Bronchial epithelial cell (primary cell): ENCODE measurements around the gene CCNI2. TPM values are rescaled to one million over a fixed set of nuclear protein-coding genes. Genes with fewer than 3 reads are reported as not detected.

ENCODE experiments used
- DNase-seq: peaks from one replicate; pipeline ENCODE4 v3.0.0-alpha.2; 2010; ENCODE audit warnings: low read depth
- FAIRE-seq: peaks from 2 replicates; lab custom pipeline; 2011; peaks lifted over from hg19 to GRCh38; lab: Jason Lieb, UNC
- H3K27me3 ChIP-seq: 2 replicates; pipeline ENCODE4 v1.5.1; 2011; ENCODE audit warnings: low read length; ENCODE audit not compliant: control insufficient read depth, insufficient read depth
- H3K36me3 ChIP-seq: 2 replicates; pipeline ENCODE4 v1.5.1; 2011; ENCODE audit warnings: low read length; ENCODE audit not compliant: control insufficient read depth, insufficient read depth
- H3K4me3 ChIP-seq: 2 replicates; pipeline ENCODE4 v1.5.1; 2011; ENCODE audit warnings: mild to moderate bottlenecking, low read depth, low read length, control low read depth
- total RNA-seq: library from RNA; depleted of rRNA; stranded (reverse); fragments of >200 nt; gene quantifications from 2 replicates; pipeline ENCODE4 v1.2.1, GENCODE V29; 2014
- TF ChIP-seq, protein P1 (sequence below): IDR thresholded peaks from 2 replicates; pipeline ENCODE4 v1.5.1; 2011; ENCODE audit warnings: mild to moderate bottlenecking, moderate library complexity, low read length, control low read depth, inconsistent platforms; ENCODE audit not compliant: insufficient read depth, severe bottlenecking

CCNI2 gene
- total RNA-seq, 1 donor from 2014 or later, result not detected

DNA sequence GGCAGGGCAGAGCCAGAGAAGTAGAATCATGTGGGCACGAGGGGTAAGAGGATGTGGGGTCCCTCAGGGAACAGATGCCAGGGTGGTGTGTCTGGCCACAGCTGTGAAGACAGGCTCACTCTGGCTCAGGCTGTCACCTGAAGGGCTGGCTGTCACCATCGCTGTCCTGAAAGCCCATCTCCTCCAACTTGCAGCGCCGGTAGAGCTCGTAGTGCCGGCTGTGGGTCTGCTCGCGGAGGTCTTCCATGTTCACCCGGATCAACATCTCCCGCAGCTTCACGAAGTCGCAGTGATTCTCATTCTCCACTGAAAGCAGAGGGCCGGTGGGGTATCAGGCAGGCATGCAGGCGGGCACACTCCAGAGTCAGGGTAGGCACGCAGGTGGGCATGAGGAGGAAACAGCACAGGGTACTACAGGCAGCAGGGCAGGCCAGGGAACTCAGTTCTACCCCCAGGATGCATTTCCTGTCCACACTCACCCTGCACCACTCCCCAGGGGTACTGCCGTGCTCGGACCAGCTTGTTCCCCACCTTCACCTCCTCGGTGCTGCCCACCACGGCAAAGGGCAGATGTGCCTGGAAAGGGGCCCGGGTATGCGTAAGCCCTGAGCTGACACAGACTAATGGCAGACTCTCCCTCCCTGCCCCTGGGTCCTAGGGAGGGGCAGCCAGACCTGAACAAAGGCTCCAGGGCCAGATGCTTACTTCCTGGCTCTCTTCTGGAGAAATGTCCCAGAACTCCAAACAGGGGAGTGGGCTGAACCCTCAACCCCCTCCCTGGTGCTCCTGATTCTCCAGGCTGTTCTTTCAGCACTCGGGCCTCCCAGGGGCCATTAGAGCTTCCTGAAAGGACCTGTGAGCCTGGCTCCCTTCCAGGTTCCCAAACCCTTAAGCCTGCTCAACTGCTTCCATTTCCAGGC is 14.4 kb downstream of the CCNI2 start:
- H3K27me3 ChIP-seq, result no peaks in the 10 kb centered on the region
- no peak for DNase-seq
- TF ChIP-seq, protein P1, sequence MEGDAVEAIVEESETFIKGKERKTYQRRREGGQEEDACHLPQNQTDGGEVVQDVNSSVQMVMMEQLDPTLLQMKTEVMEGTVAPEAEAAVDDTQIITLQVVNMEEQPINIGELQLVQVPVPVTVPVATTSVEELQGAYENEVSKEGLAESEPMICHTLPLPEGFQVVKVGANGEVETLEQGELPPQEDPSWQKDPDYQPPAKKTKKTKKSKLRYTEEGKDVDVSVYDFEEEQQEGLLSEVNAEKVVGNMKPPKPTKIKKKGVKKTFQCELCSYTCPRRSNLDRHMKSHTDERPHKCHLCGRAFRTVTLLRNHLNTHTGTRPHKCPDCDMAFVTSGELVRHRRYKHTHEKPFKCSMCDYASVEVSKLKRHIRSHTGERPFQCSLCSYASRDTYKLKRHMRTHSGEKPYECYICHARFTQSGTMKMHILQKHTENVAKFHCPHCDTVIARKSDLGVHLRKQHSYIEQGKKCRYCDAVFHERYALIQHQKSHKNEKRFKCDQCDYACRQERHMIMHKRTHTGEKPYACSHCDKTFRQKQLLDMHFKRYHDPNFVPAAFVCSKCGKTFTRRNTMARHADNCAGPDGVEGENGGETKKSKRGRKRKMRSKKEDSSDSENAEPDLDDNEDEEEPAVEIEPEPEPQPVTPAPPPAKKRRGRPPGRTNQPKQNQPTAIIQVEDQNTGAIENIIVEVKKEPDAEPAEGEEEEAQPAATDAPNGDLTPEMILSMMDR, result no peak
- no peak for FAIRE-seq
- H3K36me3 ChIP-seq, result peaks cover 30% of the 10 kb centered on the region
- no peak overlapping the region for H3K4me3 ChIP-seq

DNA sequence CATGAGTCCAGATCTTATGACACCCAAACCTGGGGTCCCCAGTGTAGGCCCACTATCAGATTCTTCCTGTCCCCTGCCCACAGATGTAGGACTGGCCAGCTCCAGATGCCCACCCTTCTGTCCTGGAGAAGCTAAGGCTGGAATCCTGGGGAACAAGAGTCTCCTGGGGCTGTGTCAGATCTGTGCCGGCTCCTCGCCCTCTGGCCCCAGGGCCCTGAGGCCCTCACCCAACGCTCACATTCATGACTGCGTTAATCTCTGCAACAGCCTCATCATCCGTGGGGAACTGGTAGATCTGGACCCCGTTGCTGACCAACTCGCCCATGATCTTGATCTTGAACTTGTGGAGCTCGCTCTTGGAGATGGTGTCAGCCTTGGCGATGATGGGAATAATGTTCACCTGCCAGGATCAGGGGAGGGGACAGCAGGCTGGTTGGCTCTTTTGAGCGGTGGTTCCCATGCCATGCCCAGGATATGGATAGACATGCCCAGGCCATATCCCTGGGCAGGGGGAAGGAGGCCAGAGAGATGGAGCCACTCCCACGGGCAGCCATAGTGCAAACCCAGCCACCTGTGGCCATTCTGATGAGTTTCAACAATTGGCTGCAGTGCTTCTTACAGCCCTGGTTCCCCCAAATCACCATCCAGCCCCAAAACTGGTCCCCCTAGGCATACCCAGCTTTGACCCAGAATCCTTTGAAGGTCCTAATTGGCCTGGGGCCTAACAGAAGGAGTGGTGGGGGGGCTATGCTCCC is 15.2 kb downstream of the CCNI2 start:
- TF ChIP-seq, protein P1, result no peak
- Histone ChIP-seq H3K4me3 (no peak overlapping the region), H3K27me3 (no peaks in the 10 kb centered on the region), H3K36me3 (peaks cover 28% of the 10 kb centered on the region)
- FAIRE-seq, result no peak
- DNase-seq, result no peak

DNA sequence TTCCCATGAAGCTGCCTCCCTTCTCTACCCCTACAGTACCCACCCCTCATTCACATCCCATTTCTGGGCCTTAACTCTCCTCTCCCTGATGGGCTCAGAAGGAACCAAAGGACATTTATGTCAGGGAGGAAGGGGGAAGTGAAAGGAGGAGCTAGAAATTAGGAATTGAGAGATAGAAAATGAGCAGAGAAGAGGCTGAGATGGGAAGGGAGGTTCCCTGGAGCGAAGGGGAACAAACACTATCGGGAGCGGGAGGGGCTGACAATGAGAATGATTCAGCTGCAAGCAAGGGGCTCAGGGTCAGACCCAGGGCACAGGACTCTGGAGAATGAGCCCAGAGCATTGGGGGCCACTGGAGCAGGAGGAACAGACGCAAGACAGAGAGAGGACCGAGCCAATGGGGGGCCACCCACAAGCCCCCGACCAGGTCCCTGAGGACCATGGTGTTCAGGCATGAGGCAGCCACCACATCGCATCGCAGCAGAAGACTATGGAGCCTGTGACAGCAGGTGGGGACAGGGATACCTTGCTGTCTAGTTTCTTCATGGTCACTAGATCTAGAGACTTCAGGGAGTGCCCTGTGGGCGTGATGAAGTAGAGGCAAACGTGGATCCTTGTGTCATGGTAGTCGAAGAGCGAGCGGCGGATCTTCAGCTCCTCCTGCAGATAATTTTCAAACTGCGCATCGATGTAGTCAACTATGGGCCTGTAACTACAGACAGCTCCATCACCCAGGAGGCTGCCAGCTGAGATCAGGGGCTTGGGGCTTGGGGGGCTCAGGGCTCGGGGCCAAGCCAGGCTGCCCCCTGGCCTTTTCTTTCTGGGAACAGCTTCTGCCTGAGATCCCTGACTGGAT is 16.2 kb downstream of the CCNI2 start:
- Histone ChIP-seq H3K4me3 (no peak overlapping the region), H3K27me3 (no peaks in the 10 kb centered on the region), H3K36me3 (peaks cover 24% of the 10 kb centered on the region)
- TF ChIP-seq, protein P1, result no peak
- FAIRE-seq (peak; percentile 43), DNase-seq (no peak)

DNA sequence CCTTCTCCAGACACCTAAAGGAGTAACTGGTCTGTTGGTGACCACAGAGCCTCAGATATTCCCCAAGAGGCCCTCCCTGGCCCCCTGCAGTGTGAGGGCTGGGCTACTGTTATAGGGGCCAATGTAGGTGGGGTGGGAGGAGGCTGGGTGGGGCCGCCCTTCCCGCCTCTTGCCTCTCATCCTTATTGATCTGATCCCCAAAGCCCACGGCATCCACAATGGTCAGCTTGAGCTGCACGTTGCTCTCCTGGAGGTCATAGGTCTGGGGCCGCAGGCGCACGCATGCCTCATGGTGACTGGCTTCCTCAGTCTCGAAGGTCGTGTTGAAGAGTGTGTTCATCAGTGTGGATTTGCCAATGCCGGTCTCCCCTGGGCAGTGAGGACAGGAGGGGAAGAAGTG is 16.8 kb downstream of the CCNI2 start:
- peaks cover 21% of the 10 kb centered on the region for H3K36me3 ChIP-seq
- no peak for DNase-seq

DNA sequence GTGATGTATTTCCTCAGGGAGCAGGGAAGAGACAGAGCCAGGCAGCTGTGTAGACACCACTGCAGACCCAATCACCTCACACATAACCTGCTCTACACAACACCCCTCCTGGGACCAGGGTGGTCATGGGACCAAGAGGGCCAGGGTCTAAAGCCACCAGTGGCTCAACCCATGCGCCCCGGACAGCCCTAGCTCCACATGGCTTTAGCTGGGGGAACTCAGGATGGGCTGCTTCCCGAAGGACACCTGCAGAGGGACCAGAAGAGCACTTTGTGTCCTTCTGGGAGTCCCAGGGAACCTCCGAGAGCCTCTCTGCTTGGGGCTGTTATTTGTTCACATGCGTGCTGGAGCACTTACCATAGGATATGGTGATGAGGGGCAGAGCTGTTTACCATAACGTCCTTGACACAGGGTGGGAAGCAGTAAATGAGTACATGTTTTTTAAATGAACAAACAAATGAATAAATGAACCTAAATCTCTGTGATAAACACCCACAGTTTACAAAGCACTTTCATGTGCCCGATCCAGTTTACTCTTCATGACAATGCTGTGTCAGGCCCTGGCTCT is 17.5 kb downstream of the CCNI2 start:
- Histone ChIP-seq H3K4me3 (no peak overlapping the region), H3K36me3 (peaks cover 20% of the 10 kb centered on the region), H3K27me3 (no peaks in the 10 kb centered on the region)
- FAIRE-seq, result no peak
- no peak for DNase-seq
- TF ChIP-seq, protein P1, result no peak

More for the DNA sequence above, 16.8 kb downstream of the CCNI2 start:
- no peak for FAIRE-seq
- no peak overlapping the region for H3K4me3 ChIP-seq
- no peaks in the 10 kb centered on the region for H3K27me3 ChIP-seq
- TF ChIP-seq, protein P1, result no peak
